Dermis blood vessel endothelial cell (primary cell): ENCODE measurements around the gene SLC35F3. TPM values are rescaled to one million over a fixed set of nuclear protein-coding genes. Genes with fewer than 3 reads are reported as not detected.
"Not testable (repeated sequence)": the region's sequence is repeated elsewhere in the genome, so short reads cannot be mapped to it uniquely, and the experiment has no call there.

Source experiments
- DNase-seq: peaks from one replicate; pipeline ENCODE4 v3.0.0; 2010
- total RNA-seq: library from RNA; depleted of rRNA; stranded (reverse); fragments of >200 nt; gene quantifications from 2 replicates; pipeline ENCODE4 v1.2.3, GENCODE V29; 2014

SLC35F3 gene
- total RNA-seq, 1 donor from 2014 or later, result under 0.01 TPM

DNA sequence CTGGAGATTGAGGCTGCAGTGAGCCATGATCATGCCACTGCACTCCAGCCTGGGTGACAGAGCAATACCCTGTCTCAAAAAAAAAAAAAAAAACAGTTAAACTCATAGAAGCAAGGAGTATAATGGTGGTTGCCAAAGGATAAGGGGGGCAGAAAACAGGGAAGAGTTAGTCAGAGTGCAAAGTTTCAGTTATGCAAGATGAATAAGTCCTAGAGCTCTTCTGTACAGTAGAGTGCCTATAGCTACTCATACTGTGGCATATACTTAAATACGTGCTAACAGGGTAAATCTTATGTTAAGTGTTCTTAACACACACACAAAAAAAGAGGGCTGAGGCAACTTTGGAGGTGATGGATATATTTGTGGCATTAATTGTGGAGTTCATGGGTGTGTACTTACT lies 393.2 kb downstream of the SLC35F3 start:
- DNase-seq, result no peak

DNA sequence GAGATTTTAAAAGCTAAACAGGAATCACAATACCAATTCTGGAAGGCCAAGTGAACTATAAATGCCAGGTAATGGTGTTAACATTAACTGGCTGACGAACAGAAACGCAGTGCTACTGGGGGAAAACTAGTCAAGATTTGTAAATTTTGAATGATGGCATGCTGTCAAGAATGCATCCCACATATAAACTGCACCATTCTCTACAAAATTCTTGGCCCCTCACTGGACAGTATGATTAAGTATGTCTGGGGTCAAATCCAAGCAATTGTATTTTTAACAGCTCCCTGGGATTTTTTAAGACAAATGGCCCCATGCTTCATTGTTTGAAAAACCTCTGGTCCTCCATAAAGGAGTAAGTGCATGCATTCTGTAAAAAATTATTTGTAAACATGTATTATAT lies 395.6 kb downstream of the SLC35F3 start:
- DNase-seq, result no peak

DNA sequence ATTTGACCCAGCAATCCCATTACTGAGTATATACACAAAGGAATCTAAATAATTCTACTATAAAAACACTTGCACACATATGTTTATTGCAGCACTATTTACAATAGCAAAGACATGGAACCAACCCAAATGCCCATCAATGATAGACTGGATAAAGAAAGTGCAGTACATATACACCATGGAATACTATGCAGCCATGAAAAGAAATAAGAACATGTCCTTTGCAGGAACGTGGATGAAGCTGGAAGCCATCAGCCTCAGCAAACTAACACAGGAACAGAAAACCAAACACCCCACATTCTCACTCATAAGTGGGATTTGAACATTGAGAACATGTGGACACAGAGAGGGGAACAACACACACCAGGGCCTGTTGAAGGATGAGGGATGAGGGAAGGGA lies 397.2 kb downstream of the SLC35F3 start:
- DNase-seq, result not testable (repeated sequence)

DNA sequence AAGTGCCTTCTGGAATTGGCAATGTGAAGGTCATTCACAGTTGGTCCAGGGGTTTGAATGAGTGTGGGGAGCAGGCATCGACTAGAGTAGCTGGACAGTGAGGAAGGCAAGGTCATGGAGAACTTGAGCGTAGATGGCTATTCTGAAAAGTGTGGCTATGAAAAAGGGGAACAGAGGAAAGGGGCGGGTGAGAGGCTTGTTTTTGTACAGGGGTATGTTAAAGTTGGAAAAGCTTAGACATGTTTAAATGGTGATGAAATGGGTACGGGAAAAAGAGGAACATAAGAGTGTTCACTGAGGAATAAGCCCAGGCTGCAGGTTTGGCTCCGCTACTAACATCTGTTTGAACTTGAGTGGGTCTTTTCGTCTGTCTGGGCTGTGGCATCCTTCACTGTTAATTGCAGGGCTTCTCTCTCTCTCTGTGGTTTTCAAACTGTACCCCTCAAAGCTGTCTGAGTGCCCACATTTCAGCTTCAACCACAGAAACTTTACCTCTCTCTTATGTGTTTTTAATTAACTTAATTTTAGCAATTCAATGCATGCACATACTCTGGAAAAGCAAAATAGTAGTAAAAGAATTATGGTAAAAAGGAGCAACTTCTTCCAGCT lies 398.0 kb downstream of the SLC35F3 start:
- no peak for DNase-seq

DNA sequence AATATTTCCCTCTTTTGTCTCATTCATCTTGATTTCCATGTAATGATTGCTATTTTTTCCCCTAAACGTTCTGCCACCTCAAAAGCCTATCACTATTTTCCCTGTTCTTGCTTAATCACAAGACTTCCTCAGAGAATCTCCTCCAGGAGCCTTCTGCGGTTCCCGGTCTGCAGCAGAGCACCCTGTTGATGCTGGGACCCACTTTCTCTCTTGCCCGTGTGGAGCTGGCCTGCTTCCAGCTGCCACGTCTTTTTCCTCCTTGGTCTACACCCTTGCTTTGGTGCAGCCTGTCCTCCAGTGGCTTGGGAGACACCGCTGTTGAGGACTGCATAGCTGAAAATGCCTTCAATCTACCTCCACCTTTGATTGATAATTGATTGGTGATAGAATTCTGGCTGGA lies 398.8 kb downstream of the SLC35F3 start:
- DNase-seq, result no peak

DNA sequence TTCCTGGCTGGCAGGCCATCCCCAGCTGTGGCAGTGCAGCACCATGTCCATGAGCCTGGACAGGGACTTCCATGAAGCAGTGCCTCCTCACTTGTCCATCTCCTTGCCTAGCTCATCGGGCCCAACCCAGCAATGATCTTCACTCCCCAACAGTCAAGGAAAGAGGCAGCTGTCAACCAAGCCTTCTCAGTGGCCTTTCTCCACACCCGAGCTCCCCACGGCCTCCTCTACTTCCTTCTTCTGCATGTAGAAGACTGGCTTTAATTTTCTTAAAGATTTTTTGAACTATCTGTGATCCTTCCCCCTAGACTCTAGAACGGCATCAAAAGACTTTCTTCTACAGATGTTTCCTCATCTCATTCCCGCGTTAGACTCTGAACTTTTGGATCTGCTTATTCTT lies 403.2 kb downstream of the SLC35F3 start:
- no peak for DNase-seq

DNA sequence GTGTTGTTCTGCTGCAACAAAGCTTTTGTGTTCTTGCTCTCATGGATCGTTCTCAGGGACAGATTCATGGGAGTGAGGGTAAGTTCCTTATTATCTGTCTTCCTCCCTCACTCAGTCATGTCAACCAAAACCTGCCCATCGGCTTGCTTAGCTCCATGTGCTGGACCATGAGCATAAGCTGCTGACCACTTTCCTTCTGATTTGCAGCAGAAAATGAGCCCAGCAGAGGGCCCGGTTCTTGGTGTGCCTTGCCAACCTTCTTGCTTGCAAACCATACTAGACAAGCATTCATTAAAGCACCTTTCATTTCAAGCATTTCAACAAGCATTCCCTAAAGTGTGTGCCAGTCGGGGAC lies 404.7 kb downstream of the SLC35F3 start:
- DNase-seq, result no peak

DNA sequence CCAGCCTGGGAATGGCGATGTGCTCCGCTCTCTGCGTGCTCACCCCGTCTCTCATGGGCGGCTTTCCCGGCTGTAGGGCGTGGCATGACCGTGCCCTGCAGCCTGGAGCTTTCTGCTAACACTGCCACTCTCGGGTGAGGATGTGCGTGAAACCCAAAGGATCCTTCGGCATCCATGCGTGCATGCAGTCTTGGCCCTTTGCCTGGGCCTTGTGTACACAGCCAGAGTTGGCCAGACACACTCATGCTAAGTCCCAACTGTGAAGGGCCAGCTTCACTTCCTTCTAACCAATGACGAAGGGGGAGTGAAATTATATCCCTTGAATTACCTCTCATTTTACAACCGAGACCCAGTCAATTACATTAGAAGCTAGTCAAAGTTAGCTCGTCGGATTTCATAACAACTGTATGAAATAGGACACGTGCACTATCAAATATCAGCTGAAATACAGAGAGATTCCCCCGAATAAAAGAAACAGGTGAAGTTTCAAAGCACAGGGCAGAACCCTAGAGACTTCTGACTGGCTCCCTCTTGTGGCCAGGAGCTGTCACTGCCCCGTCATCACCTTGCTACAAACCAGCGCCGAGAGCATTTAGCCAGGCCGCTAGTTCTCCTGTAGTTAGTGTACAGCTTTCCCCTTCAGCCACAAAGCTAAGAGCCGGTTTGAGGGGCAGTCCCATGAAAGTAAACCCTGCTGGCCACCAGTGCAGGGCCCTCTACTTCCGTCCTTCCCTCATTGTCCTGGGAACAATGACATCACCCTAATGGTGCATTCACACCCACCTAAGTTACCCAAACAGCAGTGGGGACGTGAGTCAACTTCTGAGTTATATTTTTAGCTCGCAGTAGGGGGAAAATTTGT lies 405.4 kb downstream of the SLC35F3 start:
- peak; percentile 76 for DNase-seq

DNA sequence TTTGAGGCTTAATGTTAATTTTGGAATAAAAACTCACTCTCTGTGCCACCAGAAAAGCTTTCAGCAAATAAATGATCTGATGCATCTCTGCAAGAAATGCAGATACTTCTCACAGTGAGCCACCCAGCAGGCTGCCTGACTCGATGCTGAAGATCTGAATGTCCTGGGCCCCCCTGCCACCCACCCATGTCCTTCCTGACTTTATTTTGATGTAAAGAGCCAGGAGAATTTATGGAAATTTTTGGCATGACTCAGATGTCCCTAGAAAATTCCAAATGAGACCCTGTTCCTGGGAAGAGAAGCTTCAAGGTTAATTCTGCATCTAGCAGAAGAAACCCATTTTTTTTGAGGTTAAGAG lies 406.0 kb downstream of the SLC35F3 start:
- no peak for DNase-seq

DNA sequence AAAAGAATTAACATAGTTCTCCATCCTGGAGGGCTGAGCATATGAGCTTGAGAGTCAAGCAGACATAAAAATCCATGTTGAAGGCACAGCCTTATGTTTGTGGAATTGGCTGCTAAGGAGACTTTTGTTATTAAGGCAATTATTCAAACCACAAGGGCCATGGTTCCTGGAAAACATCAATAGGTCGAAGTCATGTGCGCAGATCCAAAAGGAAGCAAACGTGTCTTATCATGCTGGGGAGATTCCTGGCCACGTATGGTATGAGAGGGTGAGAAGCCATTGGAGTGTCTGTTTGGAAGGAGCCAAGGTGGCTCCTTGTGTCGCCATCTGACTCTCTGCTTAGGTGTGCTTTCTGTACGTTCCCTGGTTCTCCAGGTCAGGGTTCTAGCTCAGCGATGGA lies 406.9 kb downstream of the SLC35F3 start:
- no peak for DNase-seq

DNA sequence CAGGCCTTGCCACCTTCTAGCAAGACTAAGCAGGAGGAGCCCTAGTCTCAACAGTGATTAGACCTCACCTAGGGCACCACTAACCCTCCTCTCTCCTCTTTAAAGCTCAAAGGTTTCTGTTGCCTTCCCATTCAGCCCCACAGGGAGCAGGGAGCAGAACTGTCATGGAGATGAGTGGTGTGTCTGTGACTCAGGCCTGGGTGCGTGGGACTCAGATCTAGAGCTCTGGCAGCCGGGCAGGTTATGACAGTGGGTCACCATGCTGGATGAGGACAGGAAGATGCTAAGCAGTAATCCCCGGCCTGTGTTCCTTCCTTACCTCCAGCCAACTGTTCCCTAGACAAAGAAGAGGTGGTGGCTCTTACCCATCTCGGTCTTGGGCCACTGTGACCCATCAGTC lies 408.7 kb downstream of the SLC35F3 start:
- no peak for DNase-seq

DNA sequence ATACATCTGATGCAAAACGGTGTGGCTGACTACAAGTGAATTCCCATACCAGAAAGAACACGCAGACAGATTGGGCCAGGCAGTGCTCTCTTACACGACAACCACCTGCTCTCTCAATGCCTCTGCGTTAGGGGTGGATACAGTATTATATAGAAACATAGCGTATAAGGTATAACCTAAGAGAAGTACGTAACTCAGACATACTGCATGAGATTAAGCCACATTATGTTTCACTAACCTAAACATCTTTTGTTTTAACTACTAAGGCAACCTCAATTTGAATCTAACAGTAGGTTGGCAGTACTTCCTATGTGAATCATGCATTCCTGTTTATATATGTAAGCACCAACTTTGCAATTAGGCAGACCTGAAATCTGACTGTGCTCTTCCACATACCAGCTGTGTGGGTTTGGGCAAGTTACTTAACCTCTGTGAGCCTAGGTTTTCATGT lies 410.6 kb downstream of the SLC35F3 start:
- DNase-seq, result peak; percentile 85

DNA sequence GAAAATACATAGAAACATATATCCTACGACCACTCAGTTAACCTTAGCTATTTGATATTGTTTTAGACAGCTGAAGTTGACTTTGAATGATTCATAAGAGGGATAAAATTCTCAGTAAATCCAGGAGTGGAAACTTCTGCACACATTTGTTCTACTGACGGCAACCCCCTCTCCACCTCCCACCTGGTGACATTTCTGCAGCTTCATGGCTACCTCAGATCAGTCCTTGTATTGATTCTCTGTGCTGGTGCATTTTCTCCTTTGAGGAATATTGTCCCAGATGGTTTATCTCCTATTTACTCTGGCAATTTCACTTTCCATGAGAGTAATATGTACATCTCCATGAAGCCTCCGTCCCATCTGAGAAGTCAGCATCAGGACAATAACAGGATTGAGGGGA lies 411.1 kb downstream of the SLC35F3 start:
- no peak for DNase-seq

DNA sequence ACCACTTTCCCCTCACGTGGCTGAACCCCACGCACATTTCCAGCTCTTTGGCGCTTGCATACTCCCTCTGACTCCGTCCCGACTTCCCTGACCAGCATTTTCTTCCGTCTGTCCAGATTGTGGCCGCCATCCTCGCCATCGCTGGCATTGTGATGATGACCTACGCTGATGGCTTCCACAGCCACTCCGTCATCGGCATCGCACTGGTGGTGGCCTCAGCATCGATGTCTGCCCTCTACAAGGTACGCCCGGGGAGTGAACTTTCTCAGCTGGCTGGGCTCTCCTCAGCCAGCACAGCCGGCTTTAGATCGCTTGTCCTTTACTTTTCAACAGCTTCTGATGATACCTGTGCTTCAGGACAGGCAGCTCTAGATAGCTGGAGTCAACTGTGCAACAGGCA lies 412.0 kb downstream of the SLC35F3 start:
- no peak for DNase-seq

DNA sequence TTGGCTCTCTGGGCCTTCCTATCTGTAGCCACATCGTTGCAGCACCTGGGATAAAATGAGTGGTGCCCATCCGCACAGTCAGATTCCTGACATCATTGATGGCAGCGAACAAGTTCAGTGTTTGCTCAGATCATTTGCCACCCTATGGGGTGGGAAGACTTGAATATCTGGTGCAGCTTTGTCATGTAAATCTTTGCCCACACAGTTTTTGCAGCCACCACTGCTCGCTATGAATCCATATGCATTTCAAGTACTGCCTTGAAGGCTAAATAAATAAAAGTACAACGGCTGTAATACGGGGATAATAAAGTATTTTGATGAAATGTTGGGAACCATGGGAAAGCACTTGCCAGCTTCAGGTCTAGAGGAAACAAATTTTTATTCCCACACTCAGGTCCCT lies 412.5 kb downstream of the SLC35F3 start:
- DNase-seq, result no peak

DNA sequence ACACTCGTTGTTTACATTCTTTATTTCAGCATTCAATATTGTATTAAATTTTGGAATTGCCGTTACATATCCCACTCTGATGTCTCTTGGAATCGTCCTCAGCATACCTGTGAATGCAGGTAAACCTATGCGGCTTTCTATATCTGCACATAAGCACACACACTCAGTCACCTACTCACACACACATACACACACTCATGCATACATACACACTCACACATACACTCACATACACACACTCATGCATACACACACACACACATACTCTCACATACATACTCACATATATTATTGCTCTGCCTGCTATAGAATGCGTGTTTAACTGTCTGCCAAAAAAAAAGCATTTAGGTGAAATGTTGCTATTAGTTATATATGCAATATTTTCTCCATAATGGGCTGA lies 415.6 kb downstream of the SLC35F3 start:
- no peak for DNase-seq

DNA sequence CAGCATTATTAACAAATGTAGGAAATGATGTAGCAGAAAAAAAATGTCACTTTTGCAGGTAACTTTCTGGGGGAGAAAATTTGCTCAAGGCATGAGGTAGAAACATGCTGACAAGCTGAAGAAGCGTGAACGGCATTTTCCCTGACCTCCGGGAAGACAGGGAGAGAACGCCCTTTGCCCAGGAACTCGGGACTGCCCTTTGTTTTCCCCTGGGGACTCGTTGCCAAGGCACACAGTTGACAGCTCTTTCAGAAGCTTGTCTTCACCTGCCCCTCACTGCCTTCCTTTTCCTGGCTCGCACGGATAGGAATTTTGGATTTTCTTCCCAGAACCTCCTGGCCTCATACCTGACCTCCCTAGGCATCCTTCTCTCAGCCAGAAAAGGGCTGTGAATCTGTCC lies 416.1 kb downstream of the SLC35F3 start:
- no peak for DNase-seq

DNA sequence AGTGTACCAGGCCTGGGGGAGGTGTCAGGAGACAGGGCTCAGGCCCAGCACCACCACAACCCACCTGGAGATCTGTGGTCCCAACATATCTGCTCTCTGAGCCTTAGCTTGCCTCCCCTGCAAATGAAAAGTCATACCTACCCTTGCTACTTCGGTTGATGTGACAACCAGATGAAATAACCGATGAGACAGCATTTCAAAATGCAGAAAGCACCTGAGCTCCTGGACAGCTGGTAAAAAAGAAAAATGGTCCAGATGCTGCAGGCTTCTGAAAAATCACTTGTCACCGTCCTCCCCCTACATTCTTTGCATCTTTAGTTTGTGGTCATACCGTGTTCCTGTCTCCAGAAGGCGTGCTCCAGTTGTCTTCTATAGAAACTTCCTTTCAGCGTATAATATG lies 416.8 kb downstream of the SLC35F3 start:
- DNase-seq, result no peak

DNA sequence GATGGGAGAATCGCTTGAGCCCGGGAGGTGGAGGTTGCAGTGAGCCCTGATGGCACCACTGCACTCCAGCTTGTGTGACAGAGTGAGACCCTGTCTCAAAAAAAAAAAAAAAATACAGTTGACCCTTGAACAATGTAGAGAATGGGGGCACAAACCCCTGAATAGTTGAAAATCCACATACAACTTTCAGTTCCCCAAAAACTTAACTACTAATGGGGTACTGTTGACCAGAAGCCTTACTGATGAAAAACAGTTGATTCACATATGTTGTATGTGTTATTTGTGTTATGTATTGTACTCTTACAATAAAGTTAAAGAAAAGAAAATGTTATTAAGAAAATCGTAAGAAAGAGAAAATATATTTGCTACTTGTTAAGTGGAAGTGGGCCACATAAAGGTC lies 417.6 kb downstream of the SLC35F3 start:
- no peak for DNase-seq

DNA sequence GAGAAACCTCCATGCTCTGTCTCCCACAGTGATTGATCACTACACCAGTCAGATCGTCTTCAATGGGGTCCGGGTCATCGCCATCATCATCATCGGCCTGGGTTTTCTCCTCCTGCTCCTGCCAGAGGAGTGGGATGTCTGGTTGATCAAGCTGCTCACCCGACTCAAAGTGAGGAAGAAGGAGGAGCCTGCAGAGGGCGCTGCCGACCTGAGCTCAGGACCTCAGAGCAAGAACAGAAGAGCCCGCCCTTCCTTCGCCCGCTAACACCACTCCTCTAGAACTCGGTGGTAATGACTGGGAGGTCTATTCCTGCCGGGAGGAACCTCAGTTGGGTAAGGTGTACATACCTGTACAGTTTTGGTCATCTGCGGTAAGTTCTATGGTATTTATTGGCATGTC lies 418.5 kb downstream of the SLC35F3 start:
- DNase-seq, result peak; percentile 61

DNA sequence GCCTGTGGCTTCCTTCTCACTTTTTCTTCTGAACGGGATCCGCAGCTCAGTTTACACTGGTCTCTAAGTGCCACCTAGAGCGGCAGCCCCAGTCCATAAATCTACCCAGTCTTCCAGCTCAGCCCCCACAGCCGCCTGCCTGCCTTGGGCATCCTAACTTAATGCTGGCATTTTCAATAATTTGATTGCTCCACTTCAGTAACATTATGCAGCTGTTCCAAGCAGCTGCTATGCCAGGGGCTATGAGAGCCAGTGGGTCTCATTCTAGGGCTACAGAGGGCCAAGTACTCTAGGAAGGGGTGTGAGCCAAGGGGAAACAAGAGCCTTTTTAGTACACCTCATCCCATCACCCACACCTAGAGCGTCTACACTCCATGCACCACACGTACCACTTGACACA lies 420.3 kb downstream of the SLC35F3 start:
- DNase-seq, result no peak

DNA sequence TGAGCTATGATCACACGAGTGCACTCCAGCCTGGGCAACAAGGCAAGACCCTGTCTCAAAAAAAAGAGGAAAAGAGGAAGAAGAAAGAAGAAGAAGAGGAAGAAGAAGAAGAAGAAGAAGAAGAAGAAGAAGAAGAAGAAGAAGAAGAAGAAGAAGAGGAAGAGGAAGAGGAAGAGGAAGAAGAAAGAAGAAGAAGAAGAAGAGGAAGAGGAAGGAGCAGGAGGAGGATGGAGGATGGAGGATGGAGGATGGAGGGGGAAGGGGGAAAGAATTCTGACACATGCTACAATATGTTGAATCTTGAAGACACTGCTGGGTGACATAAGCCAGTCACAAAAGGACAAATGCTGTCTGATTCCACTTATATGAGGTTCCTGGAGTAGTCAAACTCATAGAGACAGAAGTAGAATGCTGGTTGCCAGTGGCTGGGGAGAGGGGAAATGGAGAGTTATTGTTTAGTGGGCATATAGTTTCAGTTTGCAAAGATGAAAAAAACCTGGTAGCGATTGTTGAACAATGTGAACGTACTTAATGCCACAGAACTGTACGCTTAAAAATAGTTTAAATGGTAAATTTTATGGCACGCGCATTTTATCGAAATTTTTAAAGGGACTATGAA lies 421.5 kb downstream of the SLC35F3 start:
- no peak for DNase-seq

DNA sequence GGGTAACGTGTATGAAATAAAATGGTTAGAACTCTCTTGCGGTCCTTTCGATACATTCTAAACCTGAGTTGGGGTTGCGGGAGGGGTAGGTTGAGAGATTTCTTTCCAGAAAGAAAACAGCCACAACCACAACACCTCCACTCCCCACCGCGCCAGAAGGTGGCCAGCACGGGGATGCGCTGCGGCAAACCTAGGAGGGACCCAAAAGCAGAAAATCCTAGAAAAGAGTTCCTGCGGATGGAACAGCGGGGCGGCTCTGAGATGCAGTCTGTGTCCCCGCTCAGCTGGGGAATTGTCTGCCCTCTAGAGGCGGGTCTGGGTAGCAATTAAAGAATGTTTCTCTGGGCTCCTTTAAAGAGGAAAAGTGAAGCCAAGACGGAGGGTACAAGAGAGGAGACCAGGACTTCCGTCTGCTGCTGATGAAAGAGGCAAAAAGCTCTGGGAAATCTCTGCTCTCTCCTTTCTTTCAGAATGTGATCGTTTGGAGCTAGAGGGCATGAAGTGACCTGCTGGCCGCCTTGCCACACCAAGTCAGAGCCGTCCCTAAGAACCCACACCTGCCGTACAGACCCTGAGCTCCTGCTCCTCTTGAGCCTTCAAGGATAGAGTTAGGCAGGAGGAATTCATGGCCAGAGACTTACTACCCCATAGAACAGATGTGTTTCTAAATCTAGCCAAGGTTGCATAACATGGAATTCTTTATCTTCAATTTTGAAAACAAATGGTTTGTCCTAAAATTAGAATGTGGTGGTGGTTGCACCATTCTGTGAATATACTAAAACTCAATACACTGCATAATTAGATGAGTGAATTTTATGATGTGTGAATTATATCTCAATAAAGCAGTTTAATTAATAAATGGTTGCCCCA lies 422.3 kb downstream of the SLC35F3 start:
- peak; percentile 70 for DNase-seq
